Psoas muscle (tissue), 8 donors: ENCODE measurements around the gene LCN15. TPM values are rescaled to one million over a fixed set of nuclear protein-coding genes. Genes with fewer than 3 reads are reported as not detected.
A peak's percentile ranks its signal among the peaks of the same experiment; 100 is the strongest.
"Not testable (repeated sequence)": the region's sequence is repeated elsewhere in the genome, so short reads cannot be mapped to it uniquely, and the experiment has no call there.

ENCODE experiments used
- ATAC-seq, 4 donors: fragments of 200-7000 bp; cut with Tn5 transposase; one replicate each; pipeline ENCODE4 v1.9.1; 2020; ENCODE audit warnings: moderate library complexity in 3 of 4, mild to moderate bottlenecking in 2 of 4
- DNase-seq, 2 donors: peaks; one replicate each; pipeline ENCODE4 v3.0.0-alpha.2; 2020
- H3K27ac ChIP-seq: fragments of 200-600 bp; one replicate; pipeline ENCODE4 v1.8.0; 2022
- H3K27me3 ChIP-seq, 3 donors: fragments of 200-600 bp in 1 of 3; one replicate each; pipeline versions ENCODE4 v1.6.1 to v1.8.0; 2013 to 2022; ENCODE audit warnings: low read length in 2 of 3, mild to moderate bottlenecking in 2 of 3, moderate library complexity in 1 of 3; ENCODE audit not compliant: insufficient read depth in 3 of 3
- H3K36me3 ChIP-seq, 2 donors: fragments of 200-600 bp in 1 of 2; one replicate each; pipeline versions ENCODE4 v1.6.1 to v1.8.0; 2013 to 2022; ENCODE audit warnings: low read depth in 1 of 2, mild to moderate bottlenecking in 1 of 2, moderate library complexity in 1 of 2; ENCODE audit not compliant: insufficient read depth in 1 of 2
- H3K4me1 ChIP-seq: fragments of 200-600 bp; one replicate; pipeline ENCODE4 v1.8.0; 2022
- H3K4me3 ChIP-seq: fragments of 200-600 bp; one replicate; pipeline ENCODE4 v1.8.0; 2022; ENCODE audit warnings: mild to moderate bottlenecking
- H3K9me3 ChIP-seq: fragments of 200-600 bp; one replicate; pipeline ENCODE4 v1.8.0; 2022
- WGBS, 3 donors: extraction: QIAGEN DNeasy Blood & Tissue Kit; methylation state at CpG; one replicate each; pipeline versions ENCODE4 v1.1.6 to v1.1.7; 2013; 5-methylcytosine and 5-hydroxymethylcytosine counted together
- intact Hi-C, 2 donors: fragments of 100-400 bp; cut with DNase I; formaldehyde crosslinking; loops; one replicate each; pipeline versions ENCODE4 v1.11.0 to v1.14.2; 2022
- polyA plus RNA-seq, 3 donors: library from polyadenylated mRNA; stranded (reverse); fragments of 200-250 nt; gene quantifications; one replicate each; pipeline ENCODE4 v1.2.3, GENCODE V29; 2013
- total RNA-seq, 4 donors: library from RNA; stranded (reverse); fragmentation: NEBNext Ultra II Directional in 2 of 4; extraction: Animal tissue kit (Norgen Biotek cat#: 25700) in 2 of 4; gene quantifications; one replicate each; pipeline versions ENCODE4 v1.2.1 to v1.2.4, GENCODE V29; 2021 to 2023
- TF ChIP-seq, protein P1 (sequence below): fragments of 200-600 bp; IDR thresholded peaks from one replicate; pipeline ENCODE4 v1.8.0; 2022; ENCODE audit warnings: antibody characterized with exemption
- donor health status: healthy with polysubstance abuse.
- donor health status: DM: no; HTN: no; CAD: no; lungs with moderate emphysema.
- donor health status: Bipolar disorder and iron deficiency.
- donor health status: healthy.
- donor health status: DM: yes; HTN: yes; CAD: no.
- donor health status: DM: no; HTN: no; CAD: no.
- donor health status: DM: no; HTN: no; CAD: no.
- donor health status: DM: yes; HTN: yes; CAD: no.

Gene LCN15
- total and polyA plus RNA-seq, 7 donors, result 0.14 to 1.4 (median 0.22) TPM; not detected in 4

DNA sequence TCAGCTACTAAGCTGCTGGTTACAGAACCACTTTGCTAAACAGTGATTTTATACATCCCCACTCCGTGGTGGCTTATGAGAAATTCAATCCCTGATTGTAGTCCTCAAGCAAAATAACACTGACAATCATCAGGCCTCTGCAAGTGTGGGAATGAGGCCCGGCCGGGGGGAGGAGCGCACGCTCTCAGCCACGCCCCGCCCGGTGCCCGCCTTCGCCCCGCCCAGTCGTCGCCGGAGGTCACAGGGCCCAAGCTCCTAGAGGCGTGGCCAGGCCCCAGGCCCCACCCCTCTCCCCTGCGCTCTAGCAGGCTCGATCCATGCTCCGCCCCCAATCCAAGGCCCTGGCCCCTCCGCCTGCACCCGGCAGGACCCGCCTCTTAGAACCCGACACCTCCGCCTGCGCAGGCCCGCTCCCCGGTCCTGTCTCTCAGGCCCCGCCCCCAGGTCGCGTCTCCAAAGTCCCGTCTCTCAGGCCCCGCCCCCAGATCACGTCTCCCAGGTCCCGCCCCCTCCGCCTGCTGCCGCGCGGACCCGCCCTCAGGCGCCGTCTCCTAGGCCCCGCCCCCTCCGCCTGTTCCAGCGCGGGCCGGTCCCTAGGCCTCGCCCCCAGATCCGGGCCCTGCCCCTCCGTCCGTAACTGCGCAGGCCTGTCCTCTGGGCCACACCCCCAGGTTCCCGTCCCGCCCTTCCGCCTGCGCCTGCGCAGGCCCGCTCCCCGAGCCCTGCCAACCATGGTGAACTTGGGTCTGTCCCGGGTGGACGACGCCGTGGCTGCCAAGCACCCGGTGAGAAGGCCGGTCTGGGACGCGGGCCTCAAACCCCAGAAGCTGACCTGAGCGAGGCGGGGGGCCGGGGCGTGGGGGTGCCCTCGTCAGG, 26.6 kb upstream of the LCN15 start, which contains the start of gene TMEM141:
Gene TMEM141 (plus strand): TSS at position 705 of the 876 bp plus-strand sequence. CDS start 27 bp downstream, at position 732.
- Histone ChIP-seq H3K9me3 (no peaks in the 10 kb centered on the region), H3K4me3 (peak within 1 kb of the TSS; percentile 82), H3K36me3 (peaks cover 0 to 11% of the 10 kb centered on the region in 2 donors), H3K27me3 (no peaks in the 10 kb centered on the region), H3K27ac (peak within 1 kb of the TSS; percentile 92), H3K4me1 (peaks cover 21% of the 10 kb centered on the region)
- TF ChIP-seq, protein P1, sequence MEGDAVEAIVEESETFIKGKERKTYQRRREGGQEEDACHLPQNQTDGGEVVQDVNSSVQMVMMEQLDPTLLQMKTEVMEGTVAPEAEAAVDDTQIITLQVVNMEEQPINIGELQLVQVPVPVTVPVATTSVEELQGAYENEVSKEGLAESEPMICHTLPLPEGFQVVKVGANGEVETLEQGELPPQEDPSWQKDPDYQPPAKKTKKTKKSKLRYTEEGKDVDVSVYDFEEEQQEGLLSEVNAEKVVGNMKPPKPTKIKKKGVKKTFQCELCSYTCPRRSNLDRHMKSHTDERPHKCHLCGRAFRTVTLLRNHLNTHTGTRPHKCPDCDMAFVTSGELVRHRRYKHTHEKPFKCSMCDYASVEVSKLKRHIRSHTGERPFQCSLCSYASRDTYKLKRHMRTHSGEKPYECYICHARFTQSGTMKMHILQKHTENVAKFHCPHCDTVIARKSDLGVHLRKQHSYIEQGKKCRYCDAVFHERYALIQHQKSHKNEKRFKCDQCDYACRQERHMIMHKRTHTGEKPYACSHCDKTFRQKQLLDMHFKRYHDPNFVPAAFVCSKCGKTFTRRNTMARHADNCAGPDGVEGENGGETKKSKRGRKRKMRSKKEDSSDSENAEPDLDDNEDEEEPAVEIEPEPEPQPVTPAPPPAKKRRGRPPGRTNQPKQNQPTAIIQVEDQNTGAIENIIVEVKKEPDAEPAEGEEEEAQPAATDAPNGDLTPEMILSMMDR, result no peak
- DNase-seq (peak; percentile 100), ATAC-seq (peak; percentile 91 to 94 (median 94))
- intact Hi-C loops, result loop anchor here in 1 of 2 donors (1.0 to 5.0 kb wide), 2 partner anchors 16 to 161 kb away; partner anchors contain the start of genes LCN12 and RABL6
- 0 to 1% (median 1%) methylated on average over 37 to 70 of the region's 70 CpGs for WGBS, 3 donors

DNA sequence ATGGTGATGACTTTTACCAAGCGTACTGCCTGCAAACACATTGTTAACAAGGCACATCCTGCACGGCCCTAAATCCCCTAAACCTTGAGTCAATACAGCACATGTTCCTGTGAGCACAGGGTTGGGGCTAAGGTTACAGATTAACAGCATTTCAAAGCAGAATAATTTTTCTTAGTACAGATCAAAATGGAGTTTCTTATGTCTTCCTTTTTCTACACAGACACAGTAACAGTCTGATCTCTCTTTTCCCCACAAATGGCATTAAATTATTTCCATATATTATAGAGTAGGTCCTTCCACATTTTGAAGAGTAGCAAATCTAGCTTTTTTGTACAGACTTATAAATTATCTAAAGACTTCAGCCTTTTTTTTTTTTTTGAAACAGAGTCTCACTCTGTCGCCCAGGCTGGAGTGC, 25.2 kb upstream of the LCN15 start:
- intact Hi-C loops, result loop anchor here (2.0 to 10.0 kb wide), 2 partner anchors 245 to 275 kb away; no protein-coding TSS in a partner anchor
- 80 to 92% (median 91%) methylated on average over 3 of the region's 3 CpGs for WGBS, 3 donors

GRCh38 chr9:136788644-136789522, 24.6 kb upstream of the LCN15 start:
- not testable (repeated sequence) for H3K9me3 ChIP-seq, H3K4me3 ChIP-seq, H3K27ac ChIP-seq, DNase-seq, ATAC-seq, H3K36me3 ChIP-seq, H3K27me3 ChIP-seq
- H3K4me1 ChIP-seq, result peaks cover 21% of the 10 kb centered on the region
- intact Hi-C loops, result loop anchor here (2.0 to 10.0 kb wide), 2 partner anchors 246 to 276 kb away; no protein-coding TSS in a partner anchor
- WGBS, 3 donors, result 83 to 88% (median 87%) methylated on average over 27 of the region's 27 CpGs

More for the DNA sequence above, 25.2 kb upstream of the LCN15 start:
- no peak for ATAC-seq
- Histone ChIP-seq H3K36me3 (peaks cover 0 to 10% of the 10 kb centered on the region in 2 donors), H3K27ac (peak overlapping the region; percentile 92), H3K27me3 (no peaks in the 10 kb centered on the region), H3K4me1 (peaks cover 21% of the 10 kb centered on the region), H3K4me3 (no peak overlapping the region), H3K9me3 (no peaks in the 10 kb centered on the region)
- TF ChIP-seq, protein P1, result no peak
- DNase-seq, result no peak

DNA sequence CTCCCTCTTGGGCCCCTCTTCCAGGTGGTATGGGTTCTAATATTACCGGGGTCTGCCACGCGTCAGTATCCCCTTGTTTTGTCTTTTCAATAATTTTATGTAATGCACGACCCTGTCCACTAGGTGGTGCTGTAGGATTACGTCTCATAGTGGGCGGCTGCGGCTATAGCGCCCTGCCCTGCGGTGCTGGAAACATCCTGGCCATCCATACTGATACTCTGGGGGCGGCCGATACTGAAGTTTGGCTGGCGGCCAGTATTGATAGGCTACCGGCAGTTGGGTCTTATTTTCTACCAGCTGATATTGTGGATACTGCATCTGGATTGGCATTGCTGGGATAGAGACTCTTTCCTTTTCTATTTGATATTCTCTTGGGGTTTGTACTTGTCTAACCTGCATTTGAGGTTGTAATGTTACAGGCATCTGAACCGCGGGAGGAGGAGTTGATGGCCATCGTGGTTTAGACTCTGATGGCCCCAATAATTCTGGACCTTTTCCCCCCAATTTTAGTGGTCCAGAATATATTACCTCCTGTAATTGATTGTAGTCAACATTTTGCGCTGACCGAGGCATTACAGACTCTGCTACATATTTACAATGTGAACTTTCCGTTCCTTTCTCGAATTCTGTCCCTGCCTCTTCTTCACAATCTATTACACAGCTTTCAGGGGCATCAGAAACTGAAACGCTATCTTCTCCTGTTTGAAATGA, 23.5 kb upstream of the LCN15 start:
- Histone ChIP-seq H3K9me3 (no peaks in the 10 kb centered on the region), H3K27me3 (no peaks in the 10 kb centered on the region), H3K4me3 (no peak overlapping the region), H3K4me1 (peaks cover 21% of the 10 kb centered on the region), H3K27ac (no peak overlapping the region), H3K36me3 (peaks cover 0 to 4% of the 10 kb centered on the region in 2 donors)
- TF ChIP-seq, protein P1, result peak; percentile 90
- ATAC-seq (no peak), DNase-seq (peak; percentile 55 to 77)
- intact Hi-C loops, result loop anchor here (1.0 to 10.0 kb wide), 3 partner anchors 247 to 277 kb away; no protein-coding TSS in a partner anchor
- 20 to 23% (median 21%) methylated on average over 21 of the region's 21 CpGs for WGBS, 3 donors

DNA sequence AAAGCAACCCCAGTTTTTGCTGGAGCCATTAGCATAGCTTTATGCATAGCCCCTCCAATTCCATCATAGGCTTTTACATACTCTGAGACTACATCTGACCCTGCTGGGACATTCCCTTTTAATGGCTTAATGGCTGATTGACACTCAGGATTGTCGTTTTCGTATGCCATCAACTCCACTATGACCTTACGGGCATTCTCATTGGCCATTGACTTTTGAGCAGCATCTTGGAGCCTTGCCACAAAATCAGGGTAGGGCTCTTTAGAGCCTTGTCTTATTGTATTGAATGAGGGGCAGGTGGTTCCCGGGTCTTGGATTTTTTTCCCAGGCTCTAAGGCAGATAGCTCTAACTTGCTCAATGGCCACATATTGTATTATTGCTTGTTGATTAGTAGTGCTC, 22.7 kb upstream of the LCN15 start:
- intact Hi-C loops, result loop anchor here (1.0 to 10.0 kb wide), 2 partner anchors 248 to 278 kb away; no protein-coding TSS in a partner anchor
- H3K27ac ChIP-seq, H3K9me3 ChIP-seq, DNase-seq, H3K4me3 ChIP-seq, H3K27me3 ChIP-seq, ATAC-seq, H3K36me3 ChIP-seq: not testable (repeated sequence)
- WGBS, 3 donors, result 28 to 31% (median 31%) methylated on average over 4 of the region's 4 CpGs
- H3K4me1 ChIP-seq, result peaks cover 13% of the 10 kb centered on the region
